K562 (cell line): ENCODE data around the gene HIVEP3. TPM values are rescaled to one million over a fixed set of nuclear protein-coding genes. Genes with fewer than 3 reads are reported as not detected.

ENCODE experiments used
- BHLHE40 ChIP-seq: IDR thresholded peaks from 2 replicates; pipeline ENCODE4 v1.6.1; 2011; ENCODE audit warnings: low read length, improper control_type of control experiment
- CCAR2 ChIP-seq: fragments of 200-400 bp; formaldehyde crosslinking; IDR thresholded peaks from 2 replicates; pipeline ENCODE4 v1.6.1; 2017; ENCODE audit warnings: mild to moderate bottlenecking, low read depth, low read length
- CCNT2 ChIP-seq: IDR thresholded peaks from 2 replicates; pipeline ENCODE4 v1.6.1; 2011; ENCODE audit warnings: borderline replicate concordance, low read depth, mild to moderate bottlenecking, moderate library complexity, mixed read lengths, low read length; ENCODE audit not compliant: insufficient read length; ENCODE audit errors: extremely low read depth
- CSDE1 ChIP-seq, 2 experiments: fragments of 450-650 bp; IDR thresholded peaks; 2 replicates each; pipeline ENCODE4 v1.6.1; 2016; ENCODE audit warnings: mild to moderate bottlenecking in 1 of 2
- EP300 ChIP-seq: IDR thresholded peaks from 2 replicates; pipeline ENCODE4 v1.6.1; 2012; ENCODE audit warnings: low read length, improper control_type of control experiment
- GABPA ChIP-seq: fragments of 200-800 bp; sonication (Bioruptor generic); conservative IDR thresholded peaks from 2 replicates; pipeline ENCODE4 v1.6.1; 2016; ENCODE audit warnings: low read depth, missing genetic modification characterization, missing compliant biosample characterization
- GABPB1 ChIP-seq: sonication (generic); formaldehyde crosslinking; IDR thresholded peaks from 2 replicates; pipeline ENCODE4 v1.8.0; 2022; ENCODE audit warnings: mild to moderate bottlenecking, missing genetic modification reagents
- HMG20B ChIP-seq: fragments of 250-450 bp; sonication (Bioruptor Pico); IDR thresholded peaks from 2 replicates; pipeline ENCODE4 v1.5.0; 2021; ENCODE audit warnings: mild to moderate bottlenecking
- HNRNPK ChIP-seq: fragments of 200-400 bp; formaldehyde crosslinking; IDR thresholded peaks from one replicate; pipeline ENCODE4 v1.6.1; 2018; ENCODE audit warnings: mild to moderate bottlenecking, low read depth, low read length; ENCODE audit not compliant: poor library complexity, severe bottlenecking
- MAFK ChIP-seq: IDR thresholded peaks from 2 replicates; pipeline ENCODE4 v1.6.1; 2011; ENCODE audit warnings: low read length, improper control_type of control experiment
- NCOA1 ChIP-seq: fragments of 450-650 bp; IDR thresholded peaks from 2 replicates; pipeline ENCODE4 v1.6.1; 2016; ENCODE audit warnings: low read depth
- NCOA6 ChIP-seq: fragments of 450-650 bp; IDR thresholded peaks from 2 replicates; pipeline ENCODE4 v1.6.1; 2017; ENCODE audit warnings: mild to moderate bottlenecking
- NEUROD1 ChIP-seq: fragments of 150-350 bp; IDR thresholded peaks from 2 replicates; pipeline ENCODE4 v1.6.1; 2014; ENCODE audit warnings: borderline replicate concordance, low read length, low read depth; ENCODE audit not compliant: partially characterized antibody
- NFE2 ChIP-seq: IDR thresholded peaks from 2 replicates; pipeline ENCODE4 v1.6.1; 2014; ENCODE audit warnings: antibody characterized with exemption, low read depth
- NFYB ChIP-seq: IDR thresholded peaks from 2 replicates; pipeline ENCODE4 v1.6.1; 2011; ENCODE audit warnings: mild to moderate bottlenecking, moderate library complexity; ENCODE audit not compliant: insufficient read length; ENCODE audit errors: extremely low read depth
- POLR3A ChIP-seq: IDR thresholded peaks from 2 replicates; pipeline ENCODE4 v1.6.1; 2011; ENCODE audit warnings: borderline replicate concordance, mild to moderate bottlenecking, moderate library complexity; ENCODE audit not compliant: insufficient read length, insufficient read depth; ENCODE audit errors: extremely low read depth
- RFX1 ChIP-seq: fragments of 450-650 bp; IDR thresholded peaks from 2 replicates; pipeline ENCODE4 v1.6.1; 2016; ENCODE audit warnings: mild to moderate bottlenecking, moderate library complexity
- RFX7 ChIP-seq: fragments of 250-450 bp; sonication (Bioruptor Pico); IDR thresholded peaks from 2 replicates; pipeline ENCODE4 v1.5.1; 2021; ENCODE audit warnings: mild to moderate bottlenecking
- SREBF2 ChIP-seq: sonication (generic); formaldehyde crosslinking; IDR thresholded peaks from 2 replicates; pipeline ENCODE4 v1.4.0; 2020; ENCODE audit warnings: mild to moderate bottlenecking, missing genetic modification reagents
- THRAP3 ChIP-seq: fragments of 450-650 bp; IDR thresholded peaks from 2 replicates; pipeline ENCODE4 v1.6.1; 2016; ENCODE audit warnings: mild to moderate bottlenecking, inconsistent platforms, borderline replicate concordance
- XRCC4 ChIP-seq: IDR thresholded peaks from one replicate; pipeline ENCODE4 v1.6.1; 2011; ENCODE audit not compliant: insufficient read depth, insufficient read length; ENCODE audit errors: extremely low read depth
- ZNF23 ChIP-seq: fragments of 250-450 bp; sonication (Bioruptor Pico); IDR thresholded peaks from 2 replicates; pipeline ENCODE4 v1.4.0; 2020; ENCODE audit warnings: mild to moderate bottlenecking
- ZNF311 ChIP-seq: fragments of 250-450 bp; sonication (Bioruptor Pico); IDR thresholded peaks from 2 replicates; pipeline ENCODE4 v1.4.0; 2020; ENCODE audit warnings: mild to moderate bottlenecking, moderate library complexity
- ZNF347 ChIP-seq: fragments of 450-650 bp; formaldehyde crosslinking; IDR thresholded peaks from 2 replicates; pipeline ENCODE4 v1.4.0; 2020; ENCODE audit warnings: low read depth, mild to moderate bottlenecking, moderate library complexity
- ZNF644 ChIP-seq: fragments of 200-800 bp; sonication (Bioruptor generic); IDR thresholded peaks from 2 replicates; pipeline ENCODE4 v1.6.1; 2016; ENCODE audit warnings: low read depth, missing genetic modification characterization, missing compliant biosample characterization
- polyA plus RNA-seq, 8 experiments: library from polyadenylated mRNA; depleted of rRNA in 4 of 8; stranded (reverse) in 5 of 8; unstranded in 3 of 8; fragments of >200 nt; fragmentation: Nextera tagmentation in 2 of 8; fragmentation: Illumina TruSeq in 1 of 8; extraction: Ambion mirVana in 2 of 8; extraction: Trizol in 1 of 8; gene quantifications; 2 replicates each; pipeline versions ENCODE4 v1.2.1 to v1.2.3, GENCODE V29; 2011 to 2014; ENCODE audit warnings: inconsistent platforms in 1 of 8, missing spikeins in 1 of 8
- total RNA-seq, 7 experiments: library from RNA; depleted of rRNA in 6 of 7; stranded (reverse); fragments of >200 nt in 6 of 7; fragmentation: Illumina TruSeq in 2 of 7; extraction: Trizol in 2 of 7; gene quantifications; 2 replicates each; pipeline versions ENCODE4 v1.2.1 to v1.2.3, GENCODE V29; 2011 to 2021; ENCODE audit warnings: low replicate concordance in 1 of 7
- TF ChIP-seq, protein P1 (sequence below): sonication (generic); formaldehyde crosslinking; IDR thresholded peaks from 2 replicates; pipeline ENCODE4 v1.8.1; 2023; ENCODE audit warnings: mild to moderate bottlenecking, missing genetic modification reagents
- TF ChIP-seq, protein P2 (sequence below): fragments of 450-650 bp; IDR thresholded peaks from 2 replicates; pipeline ENCODE4 v1.6.1; 2016; ENCODE audit warnings: mild to moderate bottlenecking

The HIVEP3 gene
- total and polyA plus RNA-seq, 9 of the 15 experiments (the other 6 are each of a cell fraction or from before 2014, with no cell fraction given), result 0.09 to 0.58 (median 0.34) TPM; not detected in 1

DNA sequence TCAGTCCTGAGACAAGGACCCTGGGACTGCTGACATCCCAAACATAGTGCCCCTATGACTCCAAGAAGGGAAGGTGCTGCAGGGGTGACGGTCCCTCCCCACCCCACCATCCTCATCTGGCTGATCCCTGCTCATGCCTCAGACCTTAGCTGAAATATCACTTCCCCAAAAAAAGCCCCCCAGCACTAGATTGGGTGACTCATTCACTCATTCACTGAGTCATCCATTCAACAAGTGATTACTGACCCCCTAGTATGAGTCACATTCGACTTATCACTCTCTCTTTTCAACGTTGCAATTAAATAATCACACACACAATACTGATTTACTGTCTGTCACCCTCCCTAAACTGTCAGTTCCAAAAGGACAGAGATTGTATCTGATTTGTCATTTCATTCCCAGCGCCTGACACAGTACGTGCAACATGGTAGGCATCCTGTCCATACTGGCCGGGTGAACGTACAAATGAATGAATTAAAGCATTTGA lies 48.6 kb downstream of the HIVEP3 start (continued):
- TF ChIP-seq RFX7, result no peak
- no peak for TF ChIP-seq GABPB1 (CRISPR knock-in tag)
- no peak for TF ChIP-seq HMG20B
- peak; percentile 11; the same call in 1 of the 2 replicates for TF ChIP-seq MAFK
- no peak for TF ChIP-seq NCOA1
- TF ChIP-seq POLR3A, result no peak
- TF ChIP-seq CSDE1 (IDR thresholded peaks at IDR 0.05), result no peak
- no peak for TF ChIP-seq RFX1
- no peak for TF ChIP-seq ZNF311 (CRISPR knock-in tag)
- no peak for TF ChIP-seq ZNF644
- TF ChIP-seq GABPA (tag), result no peak
- no peak for TF ChIP-seq ZNF23 (CRISPR knock-in tag)
- TF ChIP-seq THRAP3, result no peak
- TF ChIP-seq EP300, result peak; percentile 73
- TF ChIP-seq, protein P1, sequence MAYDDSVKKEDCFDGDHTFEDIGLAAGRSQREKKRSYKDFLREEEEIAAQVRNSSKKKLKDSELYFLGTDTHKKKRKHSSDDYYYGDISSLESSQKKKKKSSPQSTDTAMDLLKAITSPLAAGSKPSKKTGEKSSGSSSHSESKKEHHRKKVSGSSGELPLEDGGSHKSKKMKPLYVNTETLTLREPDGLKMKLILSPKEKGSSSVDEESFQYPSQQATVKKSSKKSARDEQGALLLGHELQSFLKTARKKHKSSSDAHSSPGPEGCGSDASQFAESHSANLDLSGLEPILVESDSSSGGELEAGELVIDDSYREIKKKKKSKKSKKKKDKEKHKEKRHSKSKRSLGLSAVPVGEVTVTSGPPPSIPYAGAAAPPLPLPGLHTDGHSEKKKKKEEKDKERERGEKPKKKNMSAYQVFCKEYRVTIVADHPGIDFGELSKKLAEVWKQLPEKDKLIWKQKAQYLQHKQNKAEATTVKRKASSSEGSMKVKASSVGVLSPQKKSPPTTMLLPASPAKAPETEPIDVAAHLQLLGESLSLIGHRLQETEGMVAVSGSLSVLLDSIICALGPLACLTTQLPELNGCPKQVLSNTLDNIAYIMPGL (CRISPR knock-in tag), result no peak
- TF ChIP-seq NFYB, result no peak
- no peak for TF ChIP-seq HNRNPK
- TF ChIP-seq NEUROD1, result peak; percentile 55
- TF ChIP-seq CCNT2, result no peak
- TF ChIP-seq CCAR2, result no peak
- TF ChIP-seq XRCC4, result no peak
- TF ChIP-seq, protein P2, sequence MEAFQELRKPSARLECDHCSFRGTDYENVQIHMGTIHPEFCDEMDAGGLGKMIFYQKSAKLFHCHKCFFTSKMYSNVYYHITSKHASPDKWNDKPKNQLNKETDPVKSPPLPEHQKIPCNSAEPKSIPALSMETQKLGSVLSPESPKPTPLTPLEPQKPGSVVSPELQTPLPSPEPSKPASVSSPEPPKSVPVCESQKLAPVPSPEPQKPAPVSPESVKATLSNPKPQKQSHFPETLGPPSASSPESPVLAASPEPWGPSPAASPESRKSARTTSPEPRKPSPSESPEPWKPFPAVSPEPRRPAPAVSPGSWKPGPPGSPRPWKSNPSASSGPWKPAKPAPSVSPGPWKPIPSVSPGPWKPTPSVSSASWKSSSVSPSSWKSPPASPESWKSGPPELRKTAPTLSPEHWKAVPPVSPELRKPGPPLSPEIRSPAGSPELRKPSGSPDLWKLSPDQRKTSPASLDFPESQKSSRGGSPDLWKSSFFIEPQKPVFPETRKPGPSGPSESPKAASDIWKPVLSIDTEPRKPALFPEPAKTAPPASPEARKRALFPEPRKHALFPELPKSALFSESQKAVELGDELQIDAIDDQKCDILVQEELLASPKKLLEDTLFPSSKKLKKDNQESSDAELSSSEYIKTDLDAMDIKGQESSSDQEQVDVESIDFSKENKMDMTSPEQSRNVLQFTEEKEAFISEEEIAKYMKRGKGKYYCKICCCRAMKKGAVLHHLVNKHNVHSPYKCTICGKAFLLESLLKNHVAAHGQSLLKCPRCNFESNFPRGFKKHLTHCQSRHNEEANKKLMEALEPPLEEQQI, result no peak
- TF ChIP-seq NCOA6, result no peak
- TF ChIP-seq ZNF347 (CRISPR knock-in tag), result no peak
- TF ChIP-seq NFE2, result peak; percentile 61
- TF ChIP-seq SREBF2 (CRISPR knock-in tag), result no peak
- TF ChIP-seq BHLHE40, result peak; percentile 23; the same call in 1 of the 2 replicates
